ENCODE data around the gene IQCB1.

GRCh38 chr3:121870717-121871116 is 35.9 kb upstream of the IQCB1 start:
- TF ChIP-seq TSHZ2 (CRISPR knock-in tag; IDR thresholded peaks at IDR 0.05), result no peak
- TF ChIP-seq RARB (CRISPR knock-in tag; IDR thresholded peaks at IDR 0.05), result no peak
- TF ChIP-seq ZFP30 (CRISPR knock-in tag; IDR thresholded peaks at IDR 0.05), result no peak
- TF ChIP-seq BACH2 (CRISPR knock-in tag; IDR thresholded peaks at IDR 0.05; ENCODE audit: borderline replicate concordance), result no peak

All from SK-N-SH treated with all-trans-retinoic acid at 6 μM for 48 hours (cell line).